A549 (cell line): ENCODE measurements around the gene CFAP99. TPM values are rescaled to one million over a fixed set of nuclear protein-coding genes. Genes with fewer than 3 reads are reported as not detected.

Experiments used
- ATAC-seq, 2 experiments: fragments of 200-7000 bp in 1 of 2; fragments of >200 bp in 1 of 2; cut with Nextera tagmentation in 1 of 2; cut with Tn5 transposase in 1 of 2; 3 replicates each; pipeline versions ENCODE4 v1.8.0 to v1.9.1; 2018 to 2020; ENCODE audit warnings: mild to moderate bottlenecking in 1 of 2, moderate library complexity in 1 of 2
- CTCF ChIA-PET: fragments of 300-600 bp; sonication (Branson Sonifier 250); formaldehyde crosslinking; extraction: SDS; loops from one replicate; lab custom pipeline; 2021; ENCODE audit warnings: antibody characterized with exemption, inconsistent platforms; lab: Yijun Ruan, JAX
- POLR2A ChIA-PET: fragments of 350-600 bp; formaldehyde crosslinking; extraction: SDS; loops from one replicate; lab custom pipeline; 2021; ENCODE audit warnings: antibody characterized with exemption, inconsistent platforms; lab: Yijun Ruan, JAX
- DNase-seq, 2 experiments: peaks; one replicate each; pipeline versions ENCODE4 v3.0.0 to v3.0.0-alpha.2; 2011 to 2016; ENCODE audit warnings: low read depth in 1 of 2, low spot score in 1 of 2
- FAIRE-seq: peaks from 2 replicates; lab custom pipeline; 2011; peaks lifted over from hg19 to GRCh38; lab: Jason Lieb, UNC
- H3K27ac ChIP-seq, 2 experiments: fragments of >200 bp; sonication (Bioruptor Twin); formaldehyde crosslinking; 3 replicates each; pipeline ENCODE4 v1.5.1; 2016 to 2017
- H3K4me1 ChIP-seq: fragments of >200 bp; sonication (Bioruptor Twin); formaldehyde crosslinking; 3 replicates; pipeline ENCODE4 v1.6.1; 2016
- H3K4me2 ChIP-seq: fragments of >200 bp; sonication (Bioruptor Twin); formaldehyde crosslinking; 3 replicates; pipeline ENCODE4 v1.6.1; 2016
- H3K4me3 ChIP-seq: fragments of >200 bp; sonication (Bioruptor Twin); formaldehyde crosslinking; 3 replicates; pipeline ENCODE4 v1.5.1; 2016
- H3K9me3 ChIP-seq: fragments of >200 bp; sonication (Bioruptor Twin); formaldehyde crosslinking; 3 replicates; pipeline ENCODE4 v1.6.1; 2016
- CHD2 ChIP-seq: fragments of 150-350 bp; IDR thresholded peaks from 2 replicates; pipeline ENCODE4 v1.6.1; 2014; ENCODE audit warnings: low read length; ENCODE audit not compliant: partially characterized antibody
- CHD4 ChIP-seq: fragments of 200-600 bp; sonication (generic); IDR thresholded peaks from 2 replicates; pipeline ENCODE4 v1.6.1; 2016; ENCODE audit warnings: antibody characterized with exemption, mild to moderate bottlenecking, borderline replicate concordance
- EHF ChIP-seq: fragments of 250-450 bp; sonication (Bioruptor Pico); IDR thresholded peaks from 2 replicates; pipeline ENCODE4 v1.5.0; 2020; ENCODE audit warnings: mild to moderate bottlenecking
- EP300 ChIP-seq, 2 experiments: fragments of >200 bp; sonication (Bioruptor Twin); formaldehyde crosslinking; IDR thresholded peaks; 2 replicates in 1 of 2; 3 replicates in 1 of 2; pipeline ENCODE4 v1.6.1; 2016 to 2017
- ESRRA ChIP-seq: fragments of 150-350 bp; IDR thresholded peaks from 2 replicates; pipeline ENCODE4 v1.6.1; 2014; ENCODE audit warnings: mild to moderate bottlenecking, low read length, borderline replicate concordance
- GATA3 ChIP-seq: IDR thresholded peaks from 2 replicates; pipeline ENCODE4 v1.6.1; 2012; ENCODE audit warnings: borderline replicate concordance
- HEYL ChIP-seq: fragments of 250-450 bp; sonication (Bioruptor Pico); IDR thresholded peaks from 2 replicates; pipeline ENCODE4 v1.8.0; 2021; ENCODE audit warnings: mild to moderate bottlenecking, moderate library complexity
- HOXA7 ChIP-seq: fragments of 250-450 bp; sonication (Bioruptor Pico); IDR thresholded peaks from 2 replicates; pipeline ENCODE4 v1.5.0; 2020; ENCODE audit warnings: mild to moderate bottlenecking, moderate library complexity
- HOXB5 ChIP-seq: fragments of 250-450 bp; sonication (Bioruptor Pico); IDR thresholded peaks from 2 replicates; pipeline ENCODE4 v1.5.0; 2020; ENCODE audit warnings: mild to moderate bottlenecking, moderate library complexity
- JUNB ChIP-seq: fragments of >200 bp; sonication (Bioruptor Twin); formaldehyde crosslinking; IDR thresholded peaks from 2 replicates; pipeline ENCODE4 v1.6.1; 2016
- KDM5A ChIP-seq: fragments of 200-600 bp; sonication (generic); IDR thresholded peaks from 2 replicates; pipeline ENCODE4 v1.6.1; 2016; ENCODE audit warnings: antibody characterized with exemption, mild to moderate bottlenecking
- MAZ ChIP-seq: fragments of 150-350 bp; IDR thresholded peaks from 2 replicates; pipeline ENCODE4 v1.6.1; 2014; ENCODE audit warnings: antibody characterized with exemption, low read depth, low read length, borderline replicate concordance
- MYC ChIP-seq: IDR thresholded peaks from 2 replicates; pipeline ENCODE4 v1.6.1; 2012; ENCODE audit warnings: mild to moderate bottlenecking, inconsistent platforms, low read length, improper control_type of control experiment, borderline replicate concordance
- NFE2L2 ChIP-seq: fragments of 150-350 bp; conservative IDR thresholded peaks from 2 replicates; pipeline ENCODE4 v1.6.1; 2014; ENCODE audit warnings: low read length
- POLR2A ChIP-seq: IDR thresholded peaks from 2 replicates; pipeline ENCODE4 v1.6.1; 2012; ENCODE audit warnings: mild to moderate bottlenecking, low read length
- RCOR1 ChIP-seq: fragments of 150-350 bp; IDR thresholded peaks from 2 replicates; pipeline ENCODE4 v1.6.1; 2014; ENCODE audit warnings: antibody characterized with exemption, low read length, low read depth
- RNF2 ChIP-seq: fragments of 200-600 bp; sonication (generic); IDR thresholded peaks from 2 replicates; pipeline ENCODE4 v1.6.1; 2016; ENCODE audit warnings: low read depth, mild to moderate bottlenecking, antibody characterized with exemption, moderate library complexity, borderline replicate concordance
- TFCP2L1 ChIP-seq: fragments of 250-450 bp; sonication (Bioruptor Pico); IDR thresholded peaks from 2 replicates; pipeline ENCODE4 v1.5.0; 2021; ENCODE audit warnings: mild to moderate bottlenecking
- ZSCAN20 ChIP-seq: fragments of 250-450 bp; sonication (Bioruptor Pico); IDR thresholded peaks from 2 replicates; pipeline ENCODE4 v1.8.0; 2022; ENCODE audit warnings: mild to moderate bottlenecking, moderate library complexity
- WGBS: methylation state at CpG from one replicate; pipeline ENCODE4 v1.1.6; 2017; ENCODE audit errors: missing lambda C conversion rate; 5-methylcytosine and 5-hydroxymethylcytosine counted together
- polyA plus RNA-seq, 4 experiments: library from polyadenylated mRNA; depleted of rRNA in 3 of 4; stranded (reverse); fragments of >200 nt; fragmentation: RNase III in 1 of 4; extraction: RNeasy Plus Mini Kit Qiagen cat#74134 plus additional on column Dnase treatment in 1 of 4; gene quantifications; 2 replicates in 3 of 4; 3 replicates in 1 of 4; pipeline ENCODE4 v1.2.3, GENCODE V29; 2011 to 2017
- TF ChIP-seq, protein P1 (sequence below): IDR thresholded peaks from 2 replicates; pipeline ENCODE4 v1.6.1; 2012; ENCODE audit warnings: low read depth, borderline replicate concordance
- TF ChIP-seq, protein P2 (sequence below): fragments of >200 bp; sonication (Bioruptor Twin); formaldehyde crosslinking; IDR thresholded peaks from 3 replicates; pipeline ENCODE4 v1.5.1; 2016
- TF ChIP-seq, protein P3 (sequence below): fragments of 150-350 bp; IDR thresholded peaks from 2 replicates; pipeline ENCODE4 v1.6.1; 2014; ENCODE audit warnings: low read depth, mild to moderate bottlenecking, low read length
- TF ChIP-seq, protein P4 (sequence below): fragments of 250-450 bp; sonication (Bioruptor Pico); IDR thresholded peaks from 2 replicates; pipeline ENCODE4 v1.5.0; 2021; ENCODE audit warnings: mild to moderate bottlenecking, moderate library complexity, borderline replicate concordance

The CFAP99 gene
- polyA plus RNA-seq, 2 of the 4 experiments (the other 2 are of a cell fraction) = 0.09 TPM; not detected in 1

DNA sequence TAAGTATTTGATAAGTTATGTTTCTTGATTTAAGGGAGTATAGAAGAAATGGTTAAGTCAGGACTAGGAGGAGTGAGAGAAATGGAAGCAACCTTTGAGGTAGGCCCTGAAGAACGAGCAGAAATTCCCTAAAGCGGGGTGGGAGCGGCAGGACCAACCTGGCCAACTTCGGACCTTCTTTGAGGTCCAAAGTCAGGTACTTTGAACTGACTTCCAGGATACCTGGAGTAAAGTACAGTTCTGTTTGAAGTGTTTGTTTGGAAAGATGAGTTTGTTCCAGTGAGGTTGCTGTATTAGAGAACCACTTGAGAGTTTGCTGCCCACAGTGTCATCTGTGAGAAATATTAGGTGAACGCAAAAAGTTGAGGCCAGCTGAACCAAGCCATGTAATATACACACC, 61.9 kb downstream of the CFAP99 start:
- ChIA-PET POLR2A (no interaction called here), CTCF (no interaction called here)
- FAIRE-seq (no peak), DNase-seq (no peak)
- no peak overlapping the region for H3K27ac ChIP-seq
- H3K4me3 ChIP-seq = no peak overlapping the region
- no peaks in the 10 kb centered on the region for H3K9me3 ChIP-seq
- TF ChIP-seq HOXA7 (CRISPR knock-in tag) (no peak), RNF2 (no peak), EP300 (IDR thresholded peaks at IDR 0.05) (no peak), TFCP2L1 (CRISPR knock-in tag) (no peak), JUNB (no peak), RCOR1 (no peak), NFE2L2 (no peak), HEYL (CRISPR knock-in tag) (no peak), KDM5A (no peak), ZSCAN20 (no peak)
- TF ChIP-seq, protein P1, sequence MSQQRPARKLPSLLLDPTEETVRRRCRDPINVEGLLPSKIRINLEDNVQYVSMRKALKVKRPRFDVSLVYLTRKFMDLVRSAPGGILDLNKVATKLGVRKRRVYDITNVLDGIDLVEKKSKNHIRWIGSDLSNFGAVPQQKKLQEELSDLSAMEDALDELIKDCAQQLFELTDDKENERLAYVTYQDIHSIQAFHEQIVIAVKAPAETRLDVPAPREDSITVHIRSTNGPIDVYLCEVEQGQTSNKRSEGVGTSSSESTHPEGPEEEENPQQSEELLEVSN = no peak
- TF ChIP-seq, all 56 proteins: peak for 0
- ATAC-seq = no peak
- WGBS = 87% methylated on average over 5 of the region's 5 CpGs
- H3K4me1 ChIP-seq = peaks cover 7% of the 10 kb centered on the region; the same call in 2 of the 3 replicates
- no peak overlapping the region for H3K4me2 ChIP-seq

DNA sequence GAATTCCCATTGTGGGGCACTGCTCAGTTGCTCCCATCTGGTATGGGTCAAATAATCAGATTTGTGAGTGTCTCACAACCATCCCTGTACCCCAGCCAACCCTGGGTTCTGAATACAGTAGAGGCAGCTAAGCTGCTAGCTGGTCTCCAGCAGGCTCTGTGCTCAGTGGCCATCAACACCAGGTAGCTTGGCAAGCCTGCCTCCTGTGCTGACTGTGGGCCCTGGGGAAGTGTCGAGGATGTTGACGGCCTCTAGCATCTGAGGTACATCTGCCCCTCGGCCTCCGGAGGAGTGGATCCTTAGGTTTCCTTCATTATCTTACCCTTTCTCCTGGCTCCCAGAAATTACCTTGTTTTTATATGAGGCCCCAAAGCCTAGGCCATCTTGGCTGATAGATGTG, 63.4 kb downstream of the CFAP99 start:
- DNase-seq = no peak
- no peak overlapping the region for H3K4me2 ChIP-seq
- H3K9me3 ChIP-seq = no peaks in the 10 kb centered on the region
- no peak overlapping the region for H3K4me3 ChIP-seq
- no peak for ATAC-seq
- H3K4me1 ChIP-seq = peaks cover 7% of the 10 kb centered on the region; the same call in 2 of the 3 replicates
- POLR2A ChIA-PET = no interaction called here
- CTCF ChIA-PET = no interaction called here
- TF ChIP-seq, protein P2, sequence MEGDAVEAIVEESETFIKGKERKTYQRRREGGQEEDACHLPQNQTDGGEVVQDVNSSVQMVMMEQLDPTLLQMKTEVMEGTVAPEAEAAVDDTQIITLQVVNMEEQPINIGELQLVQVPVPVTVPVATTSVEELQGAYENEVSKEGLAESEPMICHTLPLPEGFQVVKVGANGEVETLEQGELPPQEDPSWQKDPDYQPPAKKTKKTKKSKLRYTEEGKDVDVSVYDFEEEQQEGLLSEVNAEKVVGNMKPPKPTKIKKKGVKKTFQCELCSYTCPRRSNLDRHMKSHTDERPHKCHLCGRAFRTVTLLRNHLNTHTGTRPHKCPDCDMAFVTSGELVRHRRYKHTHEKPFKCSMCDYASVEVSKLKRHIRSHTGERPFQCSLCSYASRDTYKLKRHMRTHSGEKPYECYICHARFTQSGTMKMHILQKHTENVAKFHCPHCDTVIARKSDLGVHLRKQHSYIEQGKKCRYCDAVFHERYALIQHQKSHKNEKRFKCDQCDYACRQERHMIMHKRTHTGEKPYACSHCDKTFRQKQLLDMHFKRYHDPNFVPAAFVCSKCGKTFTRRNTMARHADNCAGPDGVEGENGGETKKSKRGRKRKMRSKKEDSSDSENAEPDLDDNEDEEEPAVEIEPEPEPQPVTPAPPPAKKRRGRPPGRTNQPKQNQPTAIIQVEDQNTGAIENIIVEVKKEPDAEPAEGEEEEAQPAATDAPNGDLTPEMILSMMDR = no peak
- no peak for TF ChIP-seq MAZ
- TF ChIP-seq CHD2 = no peak
- TF ChIP-seq EHF (CRISPR knock-in tag) = no peak
- TF ChIP-seq MYC = no peak
- TF ChIP-seq, protein P3, sequence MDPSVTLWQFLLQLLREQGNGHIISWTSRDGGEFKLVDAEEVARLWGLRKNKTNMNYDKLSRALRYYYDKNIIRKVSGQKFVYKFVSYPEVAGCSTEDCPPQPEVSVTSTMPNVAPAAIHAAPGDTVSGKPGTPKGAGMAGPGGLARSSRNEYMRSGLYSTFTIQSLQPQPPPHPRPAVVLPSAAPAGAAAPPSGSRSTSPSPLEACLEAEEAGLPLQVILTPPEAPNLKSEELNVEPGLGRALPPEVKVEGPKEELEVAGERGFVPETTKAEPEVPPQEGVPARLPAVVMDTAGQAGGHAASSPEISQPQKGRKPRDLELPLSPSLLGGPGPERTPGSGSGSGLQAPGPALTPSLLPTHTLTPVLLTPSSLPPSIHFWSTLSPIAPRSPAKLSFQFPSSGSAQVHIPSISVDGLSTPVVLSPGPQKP = no peak
- TF ChIP-seq, protein P4, sequence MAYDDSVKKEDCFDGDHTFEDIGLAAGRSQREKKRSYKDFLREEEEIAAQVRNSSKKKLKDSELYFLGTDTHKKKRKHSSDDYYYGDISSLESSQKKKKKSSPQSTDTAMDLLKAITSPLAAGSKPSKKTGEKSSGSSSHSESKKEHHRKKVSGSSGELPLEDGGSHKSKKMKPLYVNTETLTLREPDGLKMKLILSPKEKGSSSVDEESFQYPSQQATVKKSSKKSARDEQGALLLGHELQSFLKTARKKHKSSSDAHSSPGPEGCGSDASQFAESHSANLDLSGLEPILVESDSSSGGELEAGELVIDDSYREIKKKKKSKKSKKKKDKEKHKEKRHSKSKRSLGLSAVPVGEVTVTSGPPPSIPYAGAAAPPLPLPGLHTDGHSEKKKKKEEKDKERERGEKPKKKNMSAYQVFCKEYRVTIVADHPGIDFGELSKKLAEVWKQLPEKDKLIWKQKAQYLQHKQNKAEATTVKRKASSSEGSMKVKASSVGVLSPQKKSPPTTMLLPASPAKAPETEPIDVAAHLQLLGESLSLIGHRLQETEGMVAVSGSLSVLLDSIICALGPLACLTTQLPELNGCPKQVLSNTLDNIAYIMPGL (CRISPR knock-in tag) = no peak
- TF ChIP-seq GATA3 = no peak
- TF ChIP-seq EP300 (IDR thresholded peaks at IDR 0.05) = no peak
- TF ChIP-seq POLR2A = no peak
- no peak for TF ChIP-seq HOXB5 (CRISPR knock-in tag)
- TF ChIP-seq CHD4 = no peak
- TF ChIP-seq ESRRA = no peak
- TF ChIP-seq NFE2L2 = no peak
- TF ChIP-seq, all 56 proteins: peak for 0
- FAIRE-seq = no peak
- H3K27ac ChIP-seq = no peak overlapping the region
- WGBS = 97% methylated on average over 4 of the region's 4 CpGs
